Large intestine (tissue), 3 donors: ENCODE results near the gene ATP6V1G1. TPM values are rescaled to one million over a fixed set of nuclear protein-coding genes. Genes with fewer than 3 reads are reported as not detected.
"Not testable (repeated sequence)": the region's sequence is repeated elsewhere in the genome, so short reads cannot be mapped to it uniquely, and the experiment has no call there.

Source experiments
- DNase-seq, 2 donors: peaks; one replicate each; pipeline versions ENCODE4 v3.0.0 to v3.0.0-alpha.2; 2013
- H3K27ac ChIP-seq: one replicate; pipeline ENCODE4 v1.5.1; 2013; ENCODE audit warnings: low read length
- H3K27me3 ChIP-seq: 2 replicates; pipeline ENCODE4 v1.6.1; 2013; ENCODE audit warnings: low read length; ENCODE audit not compliant: control insufficient read depth, insufficient read depth
- H3K36me3 ChIP-seq: 2 replicates; pipeline ENCODE4 v1.6.1; 2013; ENCODE audit warnings: low read length; ENCODE audit not compliant: control insufficient read depth, insufficient read depth
- H3K4me1 ChIP-seq: one replicate; pipeline ENCODE4 v1.6.1; 2013; ENCODE audit warnings: low read length; ENCODE audit not compliant: control insufficient read depth, insufficient read depth
- H3K4me3 ChIP-seq: one replicate; pipeline ENCODE4 v1.5.1; 2013; ENCODE audit warnings: low read length
- H3K9me3 ChIP-seq: one replicate; pipeline ENCODE4 v1.6.1; 2013; ENCODE audit warnings: mild to moderate bottlenecking, low read depth, low read length, moderate library complexity; ENCODE audit not compliant: control insufficient read depth
- WGBS: methylation state at CpG from one replicate; pipeline ENCODE4 v1.1.5; 2013; ENCODE audit warnings: low lambda C conversion rate; ENCODE audit not compliant: insufficient coverage; 5-methylcytosine and 5-hydroxymethylcytosine counted together
- polyA plus RNA-seq: library from polyadenylated mRNA; unstranded; fragments of 120-200 nt; gene quantifications from one replicate; pipeline ENCODE4 v1.2.1, GENCODE V29; 2013

The ATP6V1G1 gene
- polyA plus RNA-seq, 1 donor: 148 TPM

GRCh38 chr9:114576779-114577178 is 10.8 kb upstream of the ATP6V1G1 start:
- not testable (repeated sequence) for H3K4me3 ChIP-seq, DNase-seq, H3K4me1 ChIP-seq, H3K36me3 ChIP-seq, H3K27ac ChIP-seq, H3K9me3 ChIP-seq, H3K27me3 ChIP-seq
- WGBS: 67% methylated on average over 1 of the region's 5 CpGs

DNA sequence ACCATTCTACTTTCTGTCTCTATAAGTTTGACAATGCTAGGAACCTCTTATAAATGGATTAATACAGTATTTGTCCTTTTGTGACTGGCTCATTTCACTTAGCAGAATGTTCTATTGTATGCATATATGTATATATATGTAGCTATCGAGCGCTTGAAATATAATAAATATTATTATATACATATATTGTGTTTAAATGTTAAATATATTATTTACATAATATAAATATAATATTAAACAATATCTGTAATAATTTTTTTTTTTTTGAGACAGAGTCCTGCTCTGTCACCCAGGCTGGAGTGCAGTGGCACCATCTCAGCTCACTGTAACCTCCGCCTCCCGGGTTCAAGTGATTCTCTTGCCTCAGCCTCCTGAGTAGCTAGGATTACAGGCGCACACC is 9.4 kb upstream of the ATP6V1G1 start:
- 44% methylated on average over 2 of the region's 5 CpGs for WGBS
- DNase-seq, H3K4me3 ChIP-seq, H3K4me1 ChIP-seq, H3K9me3 ChIP-seq, H3K27me3 ChIP-seq, H3K27ac ChIP-seq, H3K36me3 ChIP-seq: not testable (repeated sequence)

DNA sequence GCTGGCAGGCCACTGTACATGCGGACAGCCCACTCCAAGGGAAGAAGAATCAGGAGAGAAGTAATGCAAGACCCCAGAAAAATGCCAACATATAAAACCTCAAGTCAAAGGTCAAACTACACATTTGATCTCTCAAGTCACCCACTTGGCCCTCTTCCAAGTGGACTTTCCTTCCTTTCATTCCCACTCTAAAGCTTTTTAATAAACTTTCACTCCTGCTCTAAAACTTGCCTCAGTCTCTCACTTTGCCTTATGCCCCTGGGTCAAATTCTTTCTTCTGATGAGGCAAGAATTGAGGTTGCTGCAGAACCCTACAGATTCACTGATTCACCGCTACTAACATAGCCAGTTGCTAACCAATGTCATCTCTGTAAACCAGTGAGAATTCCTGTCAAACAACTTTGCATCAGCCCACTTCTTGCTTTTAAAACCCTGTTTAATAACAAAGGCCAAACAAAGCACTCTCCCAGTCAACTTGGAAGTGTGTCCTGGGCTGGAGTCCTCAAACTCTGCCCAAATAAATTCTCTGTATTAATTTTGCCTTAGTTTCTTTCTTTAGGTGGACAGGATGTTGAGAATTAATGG is 6.9 kb upstream of the ATP6V1G1 start:
- Histone ChIP-seq H3K4me1 (no peaks in the 10 kb centered on the region), H3K27me3 (no peaks in the 10 kb centered on the region), H3K27ac (no peak overlapping the region), H3K4me3 (no peak overlapping the region), H3K36me3 (no peaks in the 10 kb centered on the region), H3K9me3 (no peaks in the 10 kb centered on the region)
- no peak for DNase-seq
- no CpG with 5 or more reads among the region's 2 CpGs for WGBS

- no peak overlapping the region for H3K27ac ChIP-seq
- WGBS: 80% methylated on average over 1 of the region's 5 CpGs
- H3K4me3 ChIP-seq: no peak overlapping the region
- H3K36me3 ChIP-seq: no peaks in the 10 kb centered on the region
- H3K4me1 ChIP-seq: no peaks in the 10 kb centered on the region
- no peaks in the 10 kb centered on the region for H3K9me3 ChIP-seq
- H3K27me3 ChIP-seq: no peaks in the 10 kb centered on the region
- DNase-seq: no peak
These were observed 4.0 kb upstream of the ATP6V1G1 start for GRCh38 chr9:114583371-114584155.

DNA sequence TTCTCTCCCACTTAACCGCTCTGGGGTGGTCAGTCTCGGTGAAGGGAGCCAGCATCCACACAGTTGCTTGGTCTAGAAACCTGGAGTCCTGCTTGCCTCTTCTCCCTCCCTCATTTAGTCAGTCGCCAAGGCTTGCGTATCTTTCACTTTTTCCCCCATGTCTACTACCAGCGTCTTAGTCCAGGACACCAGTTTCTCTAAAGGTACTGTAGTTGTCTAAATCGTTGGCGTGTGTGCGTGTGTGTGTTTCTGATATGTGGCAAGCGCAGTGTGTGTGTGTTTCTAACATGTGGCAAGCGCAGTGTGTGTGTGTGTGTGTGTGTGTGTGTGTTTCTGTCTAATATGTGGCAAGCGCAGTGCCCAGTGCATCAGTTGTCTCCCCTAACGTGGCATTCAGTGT is 641 bp downstream of the ATP6V1G1 start:
- Histone ChIP-seq H3K9me3 (no peaks in the 10 kb centered on the region), H3K27ac (peak overlapping the region; percentile 86), H3K27me3 (no peaks in the 10 kb centered on the region), H3K4me1 (peaks cover 21% of the 10 kb centered on the region), H3K36me3 (peaks cover 8% of the 10 kb centered on the region), H3K4me3 (peak overlapping the region; percentile 89)
- peak; percentile 16 to 54 for DNase-seq
- no CpG with 5 or more reads among the region's 12 CpGs for WGBS

DNA sequence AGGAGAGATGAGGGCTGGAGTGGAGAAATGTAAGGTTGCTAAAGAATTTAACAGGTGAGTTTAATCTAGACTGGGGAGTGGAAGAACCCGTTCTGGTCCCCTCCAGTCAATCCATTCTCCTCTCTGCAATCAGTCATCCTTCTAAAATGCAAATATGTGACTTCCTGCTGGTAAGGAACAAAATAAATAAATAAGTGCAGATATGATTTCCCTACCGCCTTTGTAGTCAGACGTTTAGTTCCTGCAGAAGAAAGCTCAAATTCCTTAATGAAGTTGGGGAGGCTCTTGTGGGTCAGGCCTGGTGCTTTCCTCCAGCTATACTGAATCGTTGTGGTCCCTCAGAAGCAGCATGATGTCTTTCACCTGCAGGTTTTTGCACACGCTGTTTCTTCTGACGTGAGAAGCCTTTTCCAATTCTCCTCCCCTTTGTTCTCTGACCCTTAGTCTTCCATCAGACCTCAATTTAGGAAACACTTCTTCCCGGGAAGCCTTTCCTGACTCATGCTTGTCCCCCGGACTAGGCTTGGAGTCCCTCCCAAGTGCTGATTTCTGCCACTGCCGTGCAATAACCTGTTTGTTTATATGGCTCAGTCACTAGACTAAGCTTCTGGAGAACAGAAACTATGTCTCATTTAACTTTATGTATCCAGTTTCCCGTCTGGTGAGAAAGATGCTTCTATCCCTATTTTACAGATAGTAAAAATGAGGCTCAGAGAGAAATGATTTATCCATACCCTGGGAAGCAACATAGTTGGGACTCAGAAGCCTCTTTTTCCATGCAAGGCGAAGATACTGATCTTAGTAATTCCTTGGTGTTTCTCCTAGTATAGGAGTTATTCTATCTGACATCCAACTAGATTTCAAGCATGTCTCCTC is 1.3 kb downstream of the ATP6V1G1 start:
- Histone ChIP-seq H3K4me3 (peak overlapping the region; percentile 89), H3K27ac (peak overlapping the region; percentile 86), H3K27me3 (no peaks in the 10 kb centered on the region), H3K9me3 (no peaks in the 10 kb centered on the region), H3K4me1 (peaks cover 23% of the 10 kb centered on the region), H3K36me3 (peaks cover 14% of the 10 kb centered on the region)
- DNase-seq: peak; percentile 44 to 61
- WGBS: 100% methylated on average over 1 of the region's 11 CpGs

GRCh38 chr9:114590328-114590727 is 2.8 kb downstream of the ATP6V1G1 start:
- Histone ChIP-seq H3K36me3 (peaks cover 27% of the 10 kb centered on the region), H3K27me3 (no peaks in the 10 kb centered on the region), H3K27ac (peak overlapping the region; percentile 86), H3K4me1 (peaks cover 23% of the 10 kb centered on the region), H3K4me3 (no peak overlapping the region), H3K9me3 (no peaks in the 10 kb centered on the region)
- WGBS: no CpG with 5 or more reads among the region's 6 CpGs
- DNase-seq: no peak

GRCh38 chr9:114591291-114591787 is 3.8 kb downstream of the ATP6V1G1 start:
- Histone ChIP-seq H3K4me3 (no peak overlapping the region), H3K4me1 (peaks cover 23% of the 10 kb centered on the region), H3K9me3 (no peaks in the 10 kb centered on the region), H3K27ac (peak overlapping the region; percentile 86), H3K36me3 (peaks cover 34% of the 10 kb centered on the region), H3K27me3 (no peaks in the 10 kb centered on the region)
- DNase-seq: peak; percentile 73 to 91
- WGBS: no CpG with 5 or more reads among the region's 5 CpGs

DNA sequence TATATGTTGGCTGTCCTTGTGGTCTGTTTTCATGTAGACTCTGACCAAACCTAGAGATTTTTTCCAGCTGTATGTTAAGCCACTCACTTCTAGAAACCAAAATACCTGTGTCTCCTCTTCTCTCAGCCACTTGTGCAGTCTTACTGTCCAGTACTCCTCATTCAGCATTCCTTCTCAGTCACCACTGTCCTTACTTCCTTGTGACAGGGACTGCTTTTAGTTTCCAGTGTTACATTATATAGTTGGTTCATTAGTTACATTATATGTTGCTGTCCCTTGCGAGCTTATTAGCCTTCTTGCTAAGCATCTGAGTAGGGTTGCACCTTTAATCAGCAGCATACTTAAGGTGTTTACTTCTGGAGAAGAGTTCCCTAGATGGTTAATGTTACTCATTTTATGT is 4.3 kb downstream of the ATP6V1G1 start:
- Histone ChIP-seq H3K27ac (peak overlapping the region; percentile 86), H3K36me3 (peaks cover 39% of the 10 kb centered on the region), H3K4me3 (no peak overlapping the region), H3K27me3 (no peaks in the 10 kb centered on the region), H3K9me3 (no peaks in the 10 kb centered on the region), H3K4me1 (peaks cover 23% of the 10 kb centered on the region)
- WGBS: no CpG with 5 or more reads among the region's 1 CpG
- no peak for DNase-seq

DNA sequence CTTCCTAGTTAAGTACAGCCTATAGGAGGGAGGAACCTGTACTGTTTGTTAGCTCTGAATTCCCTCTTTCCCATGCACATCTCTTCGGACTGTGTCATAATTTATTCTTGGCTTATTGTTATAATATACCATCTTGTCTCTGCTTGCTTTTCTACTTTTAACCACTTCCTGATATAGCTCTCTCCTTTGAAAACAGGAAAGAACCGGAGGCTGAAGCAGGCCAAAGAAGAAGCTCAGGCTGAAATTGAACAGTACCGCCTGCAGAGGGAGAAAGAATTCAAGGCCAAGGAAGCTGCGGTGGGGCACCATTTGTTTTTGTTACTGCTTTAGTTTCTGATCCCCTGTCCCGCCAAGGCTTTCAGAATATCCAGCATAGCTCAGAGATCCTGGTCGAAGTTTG is 4.8 kb downstream of the ATP6V1G1 start:
- Histone ChIP-seq H3K27me3 (no peaks in the 10 kb centered on the region), H3K36me3 (peaks cover 42% of the 10 kb centered on the region), H3K4me1 (peaks cover 23% of the 10 kb centered on the region), H3K27ac (peak overlapping the region; percentile 86), H3K4me3 (no peak overlapping the region), H3K9me3 (no peaks in the 10 kb centered on the region)
- DNase-seq: no peak
- WGBS: no CpG with 5 or more reads among the region's 6 CpGs
